ENCODE data around the gene TRAP1.

Gene TRAP1

DNA sequence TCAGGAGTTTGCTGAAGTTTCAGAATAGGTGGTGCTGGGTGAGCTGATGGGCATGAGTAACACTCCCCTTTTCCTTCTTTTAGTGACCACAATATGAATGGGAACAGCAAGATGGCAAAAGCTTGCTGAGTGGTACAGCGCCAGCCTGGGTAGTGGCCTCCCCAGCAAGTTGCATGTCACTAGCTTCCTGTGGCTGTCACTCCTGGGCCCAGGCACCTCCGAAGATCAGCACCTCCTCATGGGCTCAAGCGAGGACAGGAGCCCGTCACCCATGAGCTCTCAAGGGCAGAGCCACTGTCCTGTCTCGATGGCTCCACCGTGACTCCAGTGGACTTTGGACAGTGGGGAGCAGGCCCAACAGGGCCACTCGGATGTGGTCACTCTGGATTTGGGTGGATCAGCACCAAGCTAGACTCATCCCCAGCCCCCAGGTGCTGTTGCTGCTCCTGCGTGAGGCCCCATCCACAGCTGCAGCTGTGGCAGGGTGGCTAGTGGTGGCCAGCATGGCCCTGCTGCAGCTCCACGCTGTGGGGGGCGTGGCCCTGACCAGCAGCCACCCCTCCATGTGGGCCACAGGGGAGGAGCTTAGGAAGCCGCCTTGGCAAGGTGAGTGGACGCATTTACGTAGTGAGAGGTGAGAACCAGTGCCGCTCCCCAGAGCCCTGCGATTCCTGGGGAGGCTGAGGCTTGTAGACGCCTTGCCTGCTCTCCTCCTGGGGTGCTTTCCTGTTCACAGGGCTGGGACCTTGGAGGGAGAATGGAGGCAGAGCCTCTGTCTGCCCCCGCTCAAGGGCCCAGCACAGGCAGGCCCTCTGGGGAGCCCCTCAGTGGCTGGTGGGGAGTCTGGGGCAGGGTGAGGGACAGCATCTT, 76.5 kb downstream of the TRAP1 start:
- Histone ChIP-seq H3K27ac (no peak overlapping the region), H3K4me2 (no peak overlapping the region)

DNA sequence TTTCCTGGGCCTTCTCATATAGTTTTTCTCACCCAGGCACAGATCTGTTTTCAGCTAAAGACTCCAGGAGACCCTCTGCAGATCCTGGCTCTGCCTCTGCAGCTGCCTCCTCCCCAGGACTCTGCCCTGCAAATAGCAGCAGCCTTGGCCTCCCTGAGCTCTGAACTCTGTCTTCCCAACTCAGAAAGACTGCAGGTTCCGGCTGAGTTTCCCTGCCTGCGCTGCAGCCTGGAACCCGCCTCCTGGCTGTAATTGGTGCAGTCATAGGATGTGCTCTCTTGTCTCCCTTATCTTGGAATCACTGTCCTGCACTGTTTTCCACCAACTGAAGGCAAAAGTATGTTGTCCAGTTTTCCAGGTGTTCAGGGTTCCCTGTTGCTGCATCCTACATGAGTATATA, 77.1 kb downstream of the TRAP1 start:
- Histone ChIP-seq H3K36me3 (ENCODE audit: insufficient read depth) (no peaks in the 10 kb centered on the region), H2AFZ (ENCODE audit: low read depth) (no peak overlapping the region), H3K27ac (no peak overlapping the region), H3K79me2 (ENCODE audit: insufficient read depth, low read depth) (no peaks in the 10 kb centered on the region), H3K4me3 (IDR thresholded peaks at IDR 0.05; ENCODE audit: insufficient read depth, low read depth, low read length) (no peak overlapping the region), H3K9ac (no peak overlapping the region), H3K4me2 (no peak overlapping the region), H3K4me1 (ENCODE audit: low read depth, poor library complexity, severe bottlenecking) (peaks cover 12% of the 10 kb centered on the region), H4K20me1 (ENCODE audit: insufficient read depth) (no peaks in the 10 kb centered on the region), H3K27me3 (ENCODE audit: insufficient read depth, low read depth) (no peaks in the 10 kb centered on the region)
- no peak for TF ChIP-seq CTCF (conservative IDR thresholded peaks at IDR 0.05; ENCODE audit: low read depth, low read length)

More for the DNA sequence above, 76.5 kb downstream of the TRAP1 start:
- Histone ChIP-seq H3K4me3 (IDR thresholded peaks at IDR 0.05; ENCODE audit: insufficient read depth, low read depth, low read length) (no peak overlapping the region), H3K27me3 (ENCODE audit: insufficient read depth, low read depth) (no peaks in the 10 kb centered on the region), H3K9ac (no peak overlapping the region), H3K79me2 (ENCODE audit: insufficient read depth, low read depth) (no peaks in the 10 kb centered on the region), H3K4me1 (ENCODE audit: low read depth, poor library complexity, severe bottlenecking) (peaks cover 12% of the 10 kb centered on the region), H3K36me3 (ENCODE audit: insufficient read depth) (no peaks in the 10 kb centered on the region), H2AFZ (ENCODE audit: low read depth) (no peak overlapping the region), H4K20me1 (ENCODE audit: insufficient read depth) (no peaks in the 10 kb centered on the region)
- TF ChIP-seq CTCF (conservative IDR thresholded peaks at IDR 0.05; ENCODE audit: low read depth, low read length), result no peak

- Histone ChIP-seq H3K27me3 (ENCODE audit: insufficient read depth, low read depth) (no peaks in the 10 kb centered on the region), H3K79me2 (ENCODE audit: insufficient read depth, low read depth) (no peaks in the 10 kb centered on the region), H4K20me1 (ENCODE audit: insufficient read depth) (no peaks in the 10 kb centered on the region), H3K4me3 (IDR thresholded peaks at IDR 0.05; ENCODE audit: insufficient read depth, low read depth, low read length) (no peak overlapping the region), H3K9ac (no peak overlapping the region), H3K27ac (no peak overlapping the region), H2AFZ (ENCODE audit: low read depth) (no peak overlapping the region), H3K4me2 (no peak overlapping the region), H3K36me3 (ENCODE audit: insufficient read depth) (no peaks in the 10 kb centered on the region), H3K4me1 (ENCODE audit: low read depth, poor library complexity, severe bottlenecking) (peaks cover 12% of the 10 kb centered on the region)
- TF ChIP-seq CTCF (conservative IDR thresholded peaks at IDR 0.05; ENCODE audit: low read depth, low read length), result no peak
These were observed 78.2 kb downstream of the TRAP1 start for GRCh38 chr16:3638916-3639644.

DNA sequence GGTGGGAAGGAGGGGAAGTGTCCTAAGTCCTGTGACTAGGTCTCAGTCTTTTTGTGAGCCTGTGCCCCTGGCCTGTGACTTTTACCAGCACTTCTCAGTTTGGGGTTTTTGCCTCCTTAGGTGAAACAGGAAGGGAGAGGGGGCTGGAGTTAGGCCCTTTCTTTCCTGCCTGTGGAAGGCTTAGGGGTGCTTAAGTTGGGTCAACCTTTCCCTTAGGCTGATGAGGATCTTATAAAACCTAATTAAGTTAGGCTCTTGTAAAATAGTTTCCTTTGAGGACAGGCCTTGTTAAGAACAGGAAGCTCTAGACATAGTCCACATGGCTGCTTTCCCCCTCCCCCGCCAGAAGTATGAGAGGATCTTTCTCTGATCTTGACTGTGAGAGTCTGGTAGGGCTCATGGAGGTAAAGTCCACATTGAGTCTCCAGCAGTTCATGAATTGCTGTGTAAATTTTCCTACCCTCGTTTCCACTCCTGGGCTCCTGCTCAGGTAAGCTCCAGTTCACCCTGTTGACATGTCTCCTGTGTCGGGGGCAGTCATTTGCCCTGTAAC, 79.9 kb downstream of the TRAP1 start:
- Histone ChIP-seq H3K27me3 (ENCODE audit: insufficient read depth, low read depth) (no peaks in the 10 kb centered on the region), H2AFZ (ENCODE audit: low read depth) (peak overlapping the region; percentile 65), H3K79me2 (ENCODE audit: insufficient read depth, low read depth) (no peaks in the 10 kb centered on the region), H3K4me3 (IDR thresholded peaks at IDR 0.05; ENCODE audit: insufficient read depth, low read depth, low read length) (no peak overlapping the region), H3K27ac (peak overlapping the region; percentile 49), H4K20me1 (ENCODE audit: insufficient read depth) (no peaks in the 10 kb centered on the region), H3K9ac (peak overlapping the region; percentile 41; the same call in 1 of the 2 replicates), H3K36me3 (ENCODE audit: insufficient read depth) (no peaks in the 10 kb centered on the region), H3K4me2 (peak overlapping the region; percentile 21; the same call in 1 of the 2 replicates), H3K4me1 (ENCODE audit: low read depth, poor library complexity, severe bottlenecking) (peaks cover 12% of the 10 kb centered on the region)
- no peak for TF ChIP-seq CTCF (conservative IDR thresholded peaks at IDR 0.05; ENCODE audit: low read depth, low read length)

Measured in KMS-11 (cell line).